ENCODE data around the gene NEIL1. TPM values are rescaled to one million over a fixed set of nuclear protein-coding genes. Genes with fewer than 3 reads are reported as not detected.

NEIL1 gene
- total and polyA plus RNA-seq, 2 of the 8 experiments (the other 6 are each of a cell fraction or from before 2014, with no cell fraction given): 10.4 to 10.9 TPM

- Histone ChIP-seq H2BK15ac (ENCODE audit: low read length) (no peak overlapping the region), H3K27ac (ENCODE audit: low read depth, low read length) (no peak overlapping the region), H3K18ac (ENCODE audit: extremely low read depth, low read length) (no peak overlapping the region), H2BK5ac (ENCODE audit: low read depth, low read length) (no peak overlapping the region), H4K8ac (ENCODE audit: extremely low read depth, insufficient read depth, low read length) (no peak overlapping the region), H4K20me1 (replicated peaks in 1 of 2; ENCODE audit: control insufficient read depth in 1 of 2, insufficient read depth in 2 of 2, low read length in 2 of 2) (peaks cover 0 to 5% of the 10 kb centered on the region in 2 experiments), H2AK5ac (ENCODE audit: low read depth, low read length) (no peak overlapping the region), H2BK20ac (ENCODE audit: low read length) (no peak overlapping the region), H3K4ac (replicated peaks; ENCODE audit: insufficient read length, low read depth, low read length) (no peak overlapping the region), H2BK120ac (replicated peaks; ENCODE audit: low read depth, low read length) (no peak overlapping the region), H3K36me3 (ENCODE audit: control insufficient read depth in 2 of 4, insufficient read depth in 4 of 4, low read length in 3 of 4) (peaks cover 0 to 14% (median 1%) of the 10 kb centered on the region in 4 experiments; a peak in 4 of 8 replicates), H3K56ac (replicated peaks; ENCODE audit: insufficient read length, low read depth, low read length) (no peak overlapping the region), H3K4me2 (ENCODE audit: insufficient read depth in 1 of 2, low read depth in 2 of 2, low read length in 2 of 2) (no peak overlapping the region), H3K23ac (ENCODE audit: insufficient read length) (no peak overlapping the region), H3K27me3 (replicated peaks in 1 of 4; ENCODE audit: control insufficient read depth in 3 of 4, extremely low read depth in 1 of 4, insufficient read depth in 3 of 4, low read length in 3 of 4) (peaks cover 0 to 15% (median 5%) of the 10 kb centered on the region in 4 experiments; a peak in 5 of 7 replicates), H4K91ac (replicated peaks; ENCODE audit: insufficient read length, low read length) (no peak overlapping the region), H3K79me1 (ENCODE audit: low read depth, low read length) (no peaks in the 10 kb centered on the region; the same call in 1 of the 2 replicates), H3K9me3 (ENCODE audit: insufficient read depth in 2 of 2, low read depth in 1 of 2, low read length in 1 of 2) (no peaks in the 10 kb centered on the region), H3K4me1 (replicated peaks in 1 of 4; ENCODE audit: control insufficient read depth in 3 of 4, insufficient read depth in 4 of 4, low read length in 3 of 4) (peaks cover 0 to 6% (median 3%) of the 10 kb centered on the region in 4 experiments; a peak in 4 of 7 replicates), H3K79me2 (ENCODE audit: control insufficient read depth in 1 of 2, insufficient read depth in 2 of 2, low read length in 2 of 2) (no peaks in the 10 kb centered on the region), H2BK12ac (ENCODE audit: low read depth, low read length) (no peak overlapping the region), H4K5ac (ENCODE audit: insufficient read length, low read depth, low read length) (no peak overlapping the region), H3K14ac (ENCODE audit: insufficient read length) (no peak overlapping the region), H3K4me3 (ENCODE audit: extremely low read depth in 1 of 4, insufficient read depth in 2 of 4, low read depth in 3 of 4, low read length in 4 of 4) (no peak overlapping the region), H3K23me2 (ENCODE audit: low read depth, low read length) (peaks cover 1% of the 10 kb centered on the region; the same call in 1 of the 2 replicates), H2AFZ (ENCODE audit: low read length) (no peak overlapping the region), H3K9ac (replicated peaks in 1 of 4; ENCODE audit: extremely low read depth in 1 of 4, low read depth in 3 of 4, low read length in 3 of 4) (no peak overlapping the region)
- DNase-seq (ENCODE audit: low read depth in 1 of 2, low spot score in 2 of 2) (no peak), FAIRE-seq (no peak)
- ChIA-PET POLR2A (ENCODE audit: partially characterized antibody) (interaction anchor here (1.2 to 8.2 kb wide), 6 partner anchors 8 to 25 kb away, joined by 3 to 69 read pairs (median 8); partner anchors contain the start of genes COMMD4 and MAN2C1), CTCF (ENCODE audit: partially characterized antibody) (interaction anchor here (0.9 to 2.5 kb wide), 3 partner anchors 10 to 244 kb away, joined by 3 to 11 read pairs (median 5); no protein-coding TSS in a partner anchor)
- WGBS, 2 experiments (ENCODE audit: extremely low coverage in 1 of 2, insufficient coverage in 1 of 2, insufficient read length in 1 of 2, insufficient replicate concordance in 2 of 2, low coverage in 1 of 2, low lambda C conversion rate in 2 of 2, missing lambda C conversion rate in 1 of 2): 89% methylated on average over 7 of the region's 7 CpGs; no CpG with 5 or more reads in 1 of the 2 experiments
- TF ChIP-seq TAF7 (optimal IDR thresholded peaks at IDR 0.05; ENCODE audit: borderline replicate concordance, low read depth, low read length): no peak
- TF ChIP-seq ZNF274 (IDR thresholded peaks at IDR 0.05; ENCODE audit: borderline replicate concordance, extremely low read depth, low read length): no peak
- TF ChIP-seq HDAC6 (IDR thresholded peaks at IDR 0.05; ENCODE audit: low read depth, low read length): no peak
- TF ChIP-seq BCL11A (IDR thresholded peaks at IDR 0.05; ENCODE audit: low read depth in 2 of 2, low read length in 2 of 2): no peak
- TF ChIP-seq KDM1A (IDR thresholded peaks at IDR 0.05; ENCODE audit: borderline replicate concordance, low read length): no peak
- TF ChIP-seq BACH1 (IDR thresholded peaks at IDR 0.05; ENCODE audit: low read length): no peak
- no peak for TF ChIP-seq CREB1 (IDR thresholded peaks at IDR 0.05)
- no peak for TF ChIP-seq CHD2 (IDR thresholded peaks at IDR 0.05; ENCODE audit: low read length)
- TF ChIP-seq SRF (IDR thresholded peaks at IDR 0.05; ENCODE audit: low read depth, low read length): no peak
- no peak for TF ChIP-seq PHF8 (conservative IDR thresholded peaks at IDR 0.05; ENCODE audit: low read depth, low read length)
- no peak for TF ChIP-seq RAD21 (IDR thresholded peaks at IDR 0.05 in 1 of 2, conservative IDR thresholded peaks at IDR 0.05 in 1 of 2; ENCODE audit: low read depth in 2 of 2, low read length in 2 of 2)
- no peak for TF ChIP-seq KDM4A (IDR thresholded peaks at IDR 0.05; ENCODE audit: low read depth, low read length, severe bottlenecking)
- TF ChIP-seq CEBPB (IDR thresholded peaks at IDR 0.05; ENCODE audit: low read depth, low read length): no peak
- TF ChIP-seq, protein P1, sequence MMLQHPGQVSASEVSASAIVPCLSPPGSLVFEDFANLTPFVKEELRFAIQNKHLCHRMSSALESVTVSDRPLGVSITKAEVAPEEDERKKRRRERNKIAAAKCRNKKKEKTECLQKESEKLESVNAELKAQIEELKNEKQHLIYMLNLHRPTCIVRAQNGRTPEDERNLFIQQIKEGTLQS (IDR thresholded peaks at IDR 0.05; ENCODE audit: insufficient read depth, low read depth, low read length): no peak
These were observed 6.8 kb downstream of the NEIL1 start for GRCh38 chr15:75353604-75354003.
